A549 treated with AZD2906 at 1 μM for 4 hours (cell line): ENCODE results near the gene HOMEZ. TPM values are rescaled to one million over a fixed set of nuclear protein-coding genes. Genes with fewer than 3 reads are reported as not detected.

ENCODE experiments used
- total RNA-seq: library from RNA; stranded (reverse); fragments of 200-300 nt; extraction: Qiagen RNA extraction; gene quantifications from 5 replicates; pipeline ENCODE4 v1.2.3, GENCODE V29; 2022

Gene HOMEZ
- 7.0 to 11.6 TPM (median 9.3 TPM) in 5 replicates for total RNA-seq

DNA sequence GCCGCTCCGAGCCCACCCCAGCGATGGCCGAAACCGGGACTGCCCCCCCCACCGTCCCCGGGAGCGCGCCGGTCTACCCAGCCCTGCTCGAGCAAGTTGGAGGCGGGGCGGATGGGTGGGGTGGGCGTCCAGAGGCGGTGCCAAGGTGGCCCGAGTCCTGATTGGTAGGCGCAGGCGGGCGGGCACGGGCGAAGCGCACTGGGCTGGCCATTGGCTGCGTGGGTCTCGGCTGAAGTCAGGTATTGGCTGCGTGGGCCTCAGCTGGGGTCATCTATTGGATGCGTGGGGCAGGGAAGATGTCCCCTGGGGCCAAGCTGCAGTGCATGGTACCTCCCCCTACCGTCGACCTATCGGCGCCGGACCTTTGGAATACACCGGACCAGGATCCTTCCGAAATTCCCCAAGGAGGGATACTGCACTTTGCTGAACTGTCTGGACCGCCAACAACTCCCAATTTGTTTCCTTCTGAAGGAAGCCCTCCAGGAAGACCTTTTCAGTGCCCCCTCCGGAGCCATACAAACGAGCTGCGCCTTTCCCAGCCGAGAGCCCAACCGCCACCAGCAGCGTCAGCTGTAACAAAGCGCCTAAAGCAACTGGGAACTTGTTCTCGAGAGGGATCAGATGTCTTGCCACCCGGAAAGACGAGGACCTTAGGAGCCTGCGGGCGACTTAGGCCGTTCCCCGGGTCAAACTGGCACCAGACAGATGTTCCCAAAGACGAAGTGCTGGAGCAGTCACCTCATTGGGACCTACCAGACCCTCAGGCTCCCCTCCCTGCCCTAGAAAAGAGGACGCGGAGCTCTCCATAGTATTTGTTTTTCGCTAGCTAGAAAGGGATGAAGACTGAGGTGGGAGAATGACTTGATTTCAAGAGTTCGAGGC is at the start of gene HOMEZ:
Gene HOMEZ, minus strand, starts transcription at position 113 of the 882 bp plus-strand sequence. CDS start 180 bp downstream, outside the sequence.

GRCh38 chr14:23320584-23321571 is 34.9 kb upstream of the HOMEZ start, which contains the start of gene PABPN1:
PABPN1 (plus strand) TSS chr14:23321457; CDS start chr14:23321470, 13 bp downstream.

GRCh38 chr14:23306412-23307145 is 20.6 kb upstream of the HOMEZ start, which contains the start of gene BCL2L2:
BCL2L2 (plus strand) TSS chr14:23306833; CDS start chr14:23307768, 935 bp downstream.

GRCh38 chr14:23302290-23303225 is 16.6 kb upstream of the HOMEZ start, which contains the start of gene PPP1R3E:
PPP1R3E (minus strand) TSS chr14:23302859; CDS start chr14:23302576, 283 bp downstream.

DNA sequence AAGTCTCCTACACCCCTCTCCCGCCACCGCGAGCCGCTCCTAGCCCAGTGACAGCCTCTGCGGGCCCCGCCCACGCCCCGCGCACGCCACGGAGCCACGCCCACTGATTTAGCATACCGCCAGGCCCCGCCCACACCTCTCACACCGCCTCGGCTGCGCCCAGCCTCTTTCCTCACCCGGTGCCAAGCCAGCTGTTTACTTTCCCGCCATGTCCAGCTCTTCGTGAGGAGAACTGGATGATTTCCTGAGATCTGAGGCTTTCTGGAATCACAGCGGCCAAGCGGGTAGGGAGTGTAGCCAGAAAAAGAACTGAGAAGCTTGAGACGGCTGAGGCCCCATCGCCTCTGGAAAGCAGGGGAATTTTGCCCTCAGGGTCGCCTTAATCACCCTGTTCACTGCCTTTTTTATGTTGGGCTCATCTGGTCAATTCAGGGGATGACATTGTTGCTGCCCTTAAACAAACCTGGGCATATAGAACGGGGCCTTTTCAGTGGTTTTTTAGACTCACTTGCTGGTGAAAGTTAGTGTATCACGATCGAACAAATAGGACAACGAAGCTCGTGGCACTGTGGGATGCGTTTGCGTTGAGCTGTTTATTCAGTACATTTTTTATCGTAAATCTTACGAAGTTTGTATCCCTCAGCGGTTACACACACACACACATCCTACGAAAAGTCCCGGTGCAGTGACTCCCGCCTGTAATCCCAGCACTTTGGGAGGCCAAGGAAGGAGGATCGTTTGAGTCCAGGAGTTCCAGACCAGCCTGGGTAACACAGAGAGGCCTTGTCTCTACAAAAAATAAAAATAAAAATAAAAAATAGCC is 47.9 kb downstream of the HOMEZ start, which contains the start of gene RNF212B:
Gene RNF212B, plus strand, starts transcription at position 165 of the 823 bp plus-strand sequence. CDS start 2,410 bp downstream, outside the sequence.

Other genes starting within 250 kb of the HOMEZ start
- not detected in 5 replicates for gene PSMB11, start 243.9 kb downstream of the HOMEZ start, total RNA-seq
- 2.5 to 4.6 TPM (median 4.4 TPM) in 5 replicates for gene CDH24, start 228.6 kb downstream of the HOMEZ start, total RNA-seq
- 79.6 to 94.2 TPM (median 84.7 TPM) in 5 replicates for gene ACIN1, start 191.0 kb downstream of the HOMEZ start, total RNA-seq
- 74.5 to 105 TPM (median 99.7 TPM) in 5 replicates for gene C14orf119, start 190.6 kb downstream of the HOMEZ start, total RNA-seq
- gene CIROP, start 181.1 kb downstream of the HOMEZ start, total RNA-seq, result not detected in 5 replicates
- gene CEBPE, start 166.9 kb downstream of the HOMEZ start, total RNA-seq, result 0.06 TPM in 1 of 5 replicates, not detected in the others
- 1.8 to 2.8 TPM (median 1.9 TPM) in 5 replicates for gene SLC7A8, start 102.5 kb downstream of the HOMEZ start, total RNA-seq
- not detected in 5 replicates for gene RNF212B, start 48.2 kb downstream of the HOMEZ start, total RNA-seq
- 2.6 to 3.7 TPM (median 2.8 TPM) in 5 replicates for gene PPP1R3E, start 16.7 kb upstream of the HOMEZ start, total RNA-seq
- 16.2 to 18.1 TPM (median 17.3 TPM) in 5 replicates for gene BCL2L2, start 20.7 kb upstream of the HOMEZ start, total RNA-seq
- gene PABPN1, start 35.3 kb upstream of the HOMEZ start, total RNA-seq, result 132 to 144 TPM (median 142 TPM) in 5 replicates
- gene SLC22A17, start 66.8 kb upstream of the HOMEZ start, total RNA-seq, result 5.5 to 7.4 TPM (median 6.7 TPM) in 5 replicates
- not detected in 5 replicates for gene EFS, start 79.0 kb upstream of the HOMEZ start, total RNA-seq
- not detected in 5 replicates for gene IL25, start 86.7 kb upstream of the HOMEZ start, total RNA-seq
- not detected in 5 replicates for gene CMTM5, start 90.9 kb upstream of the HOMEZ start, total RNA-seq
- 0.08 to 0.17 TPM (median 0.10 TPM) in 5 replicates for gene MYH6, start 122.1 kb upstream of the HOMEZ start, total RNA-seq
- 0.01 to 0.02 TPM (median 0.02 TPM) in 4 of 5 replicates, not detected in the other for gene MYH7, start 149.5 kb upstream of the HOMEZ start, total RNA-seq
- 57.8 to 65.9 TPM (median 60.1 TPM) in 5 replicates for gene NGDN, start 183.6 kb upstream of the HOMEZ start, total RNA-seq